Mesothelial cell of epicardium (in vitro differentiated cells): ENCODE data around the gene HSPA1A. TPM values are rescaled to one million over a fixed set of nuclear protein-coding genes. Genes with fewer than 3 reads are reported as not detected.
"Not testable (repeated sequence)": the region's sequence is repeated elsewhere in the genome, so short reads cannot be mapped to it uniquely, and the experiment has no call there.

Experiments
- DNase-seq, 2 experiments: peaks; one replicate each; pipeline ENCODE4 v3.0.0; 2021; ENCODE audit warnings: low spot score in 2 of 2; ENCODE audit not compliant: unreplicated experiment in 2 of 2
- H3K27ac Mint-ChIP-seq: 2 replicates; pipeline ENCODE4 v1.8.0; 2021; ENCODE audit warnings: mixed read lengths
- H3K27me3 Mint-ChIP-seq: 2 replicates; pipeline ENCODE4 v1.8.0; 2021; ENCODE audit warnings: low read depth, mixed read lengths
- H3K36me3 Mint-ChIP-seq: 2 replicates; pipeline ENCODE4 v1.8.0; 2021; ENCODE audit warnings: mixed read lengths
- H3K4me1 Mint-ChIP-seq: 2 replicates; pipeline ENCODE4 v1.8.0; 2021; ENCODE audit warnings: mixed read lengths
- H3K4me3 Mint-ChIP-seq: 2 replicates; pipeline ENCODE4 v1.8.0; 2021; ENCODE audit warnings: mild to moderate bottlenecking, moderate library complexity, mixed read lengths
- H3K9me3 Mint-ChIP-seq: 2 replicates; pipeline ENCODE4 v1.8.0; 2021; ENCODE audit warnings: mixed read lengths
- total RNA-seq: library from RNA; stranded (reverse); gene quantifications from 3 replicates; pipeline ENCODE4 v1.2.1, GENCODE V29; 2021
- TF ChIP-seq, protein P1 (sequence below): fragments of 200-600 bp; sonication (generic); IDR thresholded peaks from one replicate; pipeline ENCODE4 v1.5.0; 2021; ENCODE audit warnings: antibody characterized with exemption; ENCODE audit not compliant: unreplicated experiment

Gene HSPA1A
- total RNA-seq, 1 donor from 2014 or later = 70.1 TPM

DNA sequence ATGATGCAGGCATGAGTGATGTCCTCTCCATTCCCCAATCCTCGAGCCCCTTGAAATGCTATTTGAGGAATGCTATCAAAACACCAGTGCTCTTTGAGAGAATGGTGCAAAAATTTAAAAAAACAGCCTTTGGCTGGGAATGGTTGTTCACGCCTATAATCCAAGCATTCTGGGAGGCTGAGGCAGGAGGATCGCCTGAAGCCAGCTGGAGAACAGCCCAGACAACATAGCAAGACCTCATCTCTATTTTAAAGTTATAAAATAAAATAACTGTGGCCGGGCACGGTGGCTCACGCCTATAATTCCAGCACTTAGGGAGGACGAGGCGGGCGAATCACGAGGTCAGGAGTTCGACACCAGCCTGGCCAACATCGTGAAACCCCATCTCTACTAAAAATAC, 15.6 kb upstream of the HSPA1A start:
- H3K4me3 Mint-ChIP-seq = no peak overlapping the region
- H3K27me3 Mint-ChIP-seq = no peaks in the 10 kb centered on the region
- peaks cover 6% of the 10 kb centered on the region for H3K36me3 Mint-ChIP-seq
- no peaks in the 10 kb centered on the region for H3K9me3 Mint-ChIP-seq
- TF ChIP-seq, protein P1, sequence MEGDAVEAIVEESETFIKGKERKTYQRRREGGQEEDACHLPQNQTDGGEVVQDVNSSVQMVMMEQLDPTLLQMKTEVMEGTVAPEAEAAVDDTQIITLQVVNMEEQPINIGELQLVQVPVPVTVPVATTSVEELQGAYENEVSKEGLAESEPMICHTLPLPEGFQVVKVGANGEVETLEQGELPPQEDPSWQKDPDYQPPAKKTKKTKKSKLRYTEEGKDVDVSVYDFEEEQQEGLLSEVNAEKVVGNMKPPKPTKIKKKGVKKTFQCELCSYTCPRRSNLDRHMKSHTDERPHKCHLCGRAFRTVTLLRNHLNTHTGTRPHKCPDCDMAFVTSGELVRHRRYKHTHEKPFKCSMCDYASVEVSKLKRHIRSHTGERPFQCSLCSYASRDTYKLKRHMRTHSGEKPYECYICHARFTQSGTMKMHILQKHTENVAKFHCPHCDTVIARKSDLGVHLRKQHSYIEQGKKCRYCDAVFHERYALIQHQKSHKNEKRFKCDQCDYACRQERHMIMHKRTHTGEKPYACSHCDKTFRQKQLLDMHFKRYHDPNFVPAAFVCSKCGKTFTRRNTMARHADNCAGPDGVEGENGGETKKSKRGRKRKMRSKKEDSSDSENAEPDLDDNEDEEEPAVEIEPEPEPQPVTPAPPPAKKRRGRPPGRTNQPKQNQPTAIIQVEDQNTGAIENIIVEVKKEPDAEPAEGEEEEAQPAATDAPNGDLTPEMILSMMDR = no peak
- DNase-seq = no peak
- H3K4me1 Mint-ChIP-seq = no peaks in the 10 kb centered on the region
- no peak overlapping the region for H3K27ac Mint-ChIP-seq

DNA sequence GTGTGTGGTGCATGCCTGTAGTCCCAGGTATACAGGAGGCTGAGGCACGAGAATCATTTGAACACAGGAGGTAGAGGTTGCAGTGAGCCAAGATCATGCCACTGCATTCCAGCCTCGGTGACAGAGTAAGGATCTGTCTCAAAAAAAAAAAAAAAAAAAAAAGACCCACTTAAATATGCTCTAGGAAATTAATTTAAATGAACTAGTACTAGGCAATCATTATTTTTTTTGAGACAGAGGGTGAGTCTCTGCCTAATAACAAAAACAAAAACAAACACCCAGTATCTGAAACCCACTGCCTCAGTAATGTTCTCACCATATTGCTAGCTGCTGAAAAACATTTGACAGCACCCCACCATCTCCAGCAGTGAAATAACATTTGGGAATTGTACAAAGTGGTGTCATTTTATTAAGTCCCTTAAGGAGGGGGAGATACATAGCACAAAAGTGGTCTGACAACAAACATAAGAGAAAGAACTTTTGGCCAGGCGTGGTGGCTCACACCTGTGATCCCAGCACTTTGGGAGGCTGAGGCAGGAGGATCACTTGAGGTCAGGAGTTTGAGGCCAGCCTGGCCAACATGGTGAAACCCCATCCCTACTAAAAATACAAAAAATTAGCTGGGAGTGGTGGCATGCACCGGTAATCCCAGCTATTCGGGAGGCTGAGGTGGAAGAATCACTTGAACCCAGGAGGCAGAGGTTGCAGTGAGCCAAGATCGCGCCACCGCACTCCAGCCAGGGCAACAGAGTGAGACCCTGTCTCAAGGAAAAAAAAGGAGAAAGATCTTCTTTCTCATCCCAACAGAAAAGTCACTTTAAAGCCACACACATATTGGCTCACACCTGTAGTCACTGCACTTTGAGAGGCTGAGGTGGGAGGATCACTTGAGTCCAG, 14.1 kb upstream of the HSPA1A start:
- not testable (repeated sequence) for H3K4me1 Mint-ChIP-seq, DNase-seq, H3K27ac Mint-ChIP-seq, H3K27me3 Mint-ChIP-seq, H3K36me3 Mint-ChIP-seq, H3K9me3 Mint-ChIP-seq, H3K4me3 Mint-ChIP-seq

DNA sequence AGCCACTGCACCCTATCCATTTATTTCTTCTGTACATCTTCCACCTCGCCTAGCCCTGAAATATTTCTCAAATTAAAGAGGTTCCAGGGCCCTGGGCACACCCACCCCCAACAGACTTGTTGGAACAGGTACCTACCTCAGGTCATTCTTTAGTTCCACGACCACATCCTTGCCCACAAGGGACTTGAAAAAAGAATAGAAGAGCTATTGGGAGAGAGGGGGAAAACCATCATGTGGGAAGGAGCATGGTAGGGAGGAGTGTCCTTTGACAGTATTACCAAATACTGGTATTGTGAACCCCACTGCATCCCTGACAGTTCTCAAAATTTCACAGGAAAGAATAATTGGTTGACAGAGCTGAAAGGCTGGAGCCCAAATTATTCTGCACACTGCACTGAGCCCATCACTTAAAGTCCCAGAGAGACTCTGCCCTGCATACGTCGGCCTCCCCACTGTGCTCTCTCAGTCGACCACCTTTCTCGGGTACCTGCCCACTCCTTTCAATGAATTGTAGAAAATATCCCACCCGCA, 9.3 kb upstream of the HSPA1A start:
- no peak for DNase-seq
- Mint-ChIP-seq H3K36me3 (peaks cover 3% of the 10 kb centered on the region), H3K9me3 (no peaks in the 10 kb centered on the region), H3K4me1 (peaks cover 11% of the 10 kb centered on the region), H3K27ac (peak overlapping the region; percentile 94), H3K4me3 (peak overlapping the region; percentile 84), H3K27me3 (no peaks in the 10 kb centered on the region)
- TF ChIP-seq, protein P1 = no peak

DNA sequence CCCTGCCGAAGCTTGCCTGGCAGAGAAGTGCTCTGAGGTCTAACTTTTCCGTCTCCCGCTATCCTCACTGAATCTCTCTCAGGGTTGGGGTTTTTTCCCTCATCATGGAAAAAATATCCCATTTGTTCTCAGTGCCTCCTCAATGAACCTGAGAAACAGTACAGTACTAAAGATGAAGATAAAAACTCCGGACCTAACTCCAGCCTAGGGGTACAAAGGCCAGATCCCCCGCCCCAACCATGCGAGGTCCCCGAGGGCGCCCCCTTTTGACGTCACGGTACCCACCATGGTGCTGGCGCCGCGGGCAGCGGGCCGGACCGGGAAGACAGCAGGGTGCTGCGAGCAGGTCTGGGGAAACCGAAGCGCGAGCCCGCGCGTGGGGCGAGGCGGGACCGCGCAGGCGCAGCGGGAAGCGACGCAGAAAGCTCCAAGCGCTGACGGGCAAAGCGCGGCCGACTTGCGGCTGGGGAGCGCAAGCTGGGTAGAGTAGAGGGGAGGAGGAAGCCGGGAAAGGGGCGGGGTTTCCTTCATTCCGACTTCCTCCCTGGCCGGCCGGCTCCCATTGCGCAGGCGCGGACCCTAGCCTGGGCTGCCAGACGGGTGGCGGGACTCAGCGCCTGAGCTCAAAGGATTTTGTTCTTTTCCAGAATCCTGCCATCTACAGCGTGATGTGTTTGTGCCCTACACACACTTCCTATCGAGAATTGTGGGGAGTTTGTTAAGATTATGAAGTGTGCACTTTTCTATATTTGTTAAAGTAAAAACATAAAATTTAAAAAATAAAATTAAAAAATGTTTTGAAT, 8.7 kb upstream of the HSPA1A start, which contains the start of gene LSM2:
TSS of gene LSM2 (minus strand) at position 497 of the 803 bp plus-strand sequence. CDS start at position 288, 209 bp downstream.
- TF ChIP-seq, protein P1 = no peak
- H3K4me3 Mint-ChIP-seq = peak within 1 kb of the TSS; percentile 84
- no peaks in the 10 kb centered on the region for H3K36me3 Mint-ChIP-seq
- H3K9me3 Mint-ChIP-seq = no peaks in the 10 kb centered on the region
- H3K4me1 Mint-ChIP-seq = peaks cover 11% of the 10 kb centered on the region
- no peaks in the 10 kb centered on the region for H3K27me3 Mint-ChIP-seq
- DNase-seq = peak; percentile 99
- peak within 1 kb of the TSS; percentile 94 for H3K27ac Mint-ChIP-seq

DNA sequence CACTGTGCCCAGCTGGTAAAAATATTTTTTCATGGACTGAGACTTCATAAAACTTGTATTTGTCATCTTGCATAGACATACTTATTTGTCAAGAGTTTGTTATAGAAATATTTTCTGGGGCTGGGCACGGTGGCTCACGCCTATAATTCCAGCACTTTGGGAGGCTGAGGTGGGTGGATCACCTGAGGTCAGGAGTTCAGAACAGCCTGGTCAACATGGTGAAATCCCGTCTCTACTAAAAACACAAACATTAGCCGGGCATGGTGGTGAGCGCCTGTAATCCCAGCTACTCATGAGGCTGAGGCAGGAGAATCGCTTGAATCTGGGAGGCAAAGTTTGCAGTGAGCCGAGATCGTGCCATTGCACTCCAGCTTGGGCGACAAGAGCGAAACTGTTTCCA, 6.7 kb upstream of the HSPA1A start:
- not testable (repeated sequence) for H3K27me3 Mint-ChIP-seq, H3K36me3 Mint-ChIP-seq, H3K9me3 Mint-ChIP-seq, DNase-seq, H3K4me3 Mint-ChIP-seq
- Mint-ChIP-seq H3K4me1 (peaks cover 16% of the 10 kb centered on the region), H3K27ac (peak overlapping the region; percentile 75)

DNA sequence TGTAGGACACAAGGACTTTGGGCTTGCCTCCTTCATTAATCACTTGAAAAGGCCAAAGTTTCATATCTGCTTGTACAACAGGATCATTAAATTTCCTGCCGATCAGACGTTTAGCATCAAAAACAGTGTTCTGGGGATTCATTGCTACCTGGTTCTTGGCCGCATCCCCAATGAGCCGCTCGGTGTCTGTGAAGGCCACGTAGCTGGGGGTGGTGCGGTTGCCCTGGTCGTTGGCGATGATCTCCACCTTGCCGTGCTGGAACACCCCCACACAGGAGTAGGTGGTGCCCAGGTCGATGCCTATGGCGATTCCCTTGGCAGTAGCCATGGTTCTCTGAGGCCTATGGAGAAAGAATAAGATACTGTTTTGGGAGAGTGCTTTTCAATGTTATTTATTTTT, 3.7 kb upstream of the HSPA1A start:
- Mint-ChIP-seq H3K4me3 (no peak overlapping the region), H3K9me3 (no peaks in the 10 kb centered on the region), H3K27ac (no peak overlapping the region), H3K4me1 (peaks cover 22% of the 10 kb centered on the region), H3K27me3 (no peaks in the 10 kb centered on the region), H3K36me3 (no peaks in the 10 kb centered on the region)
- DNase-seq = no peak
- TF ChIP-seq, protein P1 = no peak
